ENCODE data around the gene RTCB.

The RTCB gene

GRCh38 chr22:32341122-32341740 is 70.8 kb downstream of the RTCB start:
- in situ Hi-C loops (cut with HindIII; ENCODE audit: low sequenced_read_pairs), result no loop called here

GRCh38 chr22:32340411-32340810 is 71.6 kb downstream of the RTCB start:
- in situ Hi-C loops (cut with HindIII; ENCODE audit: low sequenced_read_pairs), result no loop called here

GRCh38 chr22:32339190-32340012 is 72.6 kb downstream of the RTCB start:
- in situ Hi-C loops (cut with HindIII; ENCODE audit: low sequenced_read_pairs), result no loop called here

- in situ Hi-C loops (cut with HindIII; ENCODE audit: low sequenced_read_pairs), result no loop called here
These were observed 73.3 kb downstream of the RTCB start for GRCh38 chr22:32338757-32339156.
